ENCODE data around the gene PER1. TPM values are rescaled to one million over a fixed set of nuclear protein-coding genes. Genes with fewer than 3 reads are reported as not detected.

Gene PER1
- total and polyA plus RNA-seq, 2 of the 13 experiments (the other 11 are each of a cell fraction or from before 2014, with no cell fraction given), result 2.6 to 3.6 TPM

DNA sequence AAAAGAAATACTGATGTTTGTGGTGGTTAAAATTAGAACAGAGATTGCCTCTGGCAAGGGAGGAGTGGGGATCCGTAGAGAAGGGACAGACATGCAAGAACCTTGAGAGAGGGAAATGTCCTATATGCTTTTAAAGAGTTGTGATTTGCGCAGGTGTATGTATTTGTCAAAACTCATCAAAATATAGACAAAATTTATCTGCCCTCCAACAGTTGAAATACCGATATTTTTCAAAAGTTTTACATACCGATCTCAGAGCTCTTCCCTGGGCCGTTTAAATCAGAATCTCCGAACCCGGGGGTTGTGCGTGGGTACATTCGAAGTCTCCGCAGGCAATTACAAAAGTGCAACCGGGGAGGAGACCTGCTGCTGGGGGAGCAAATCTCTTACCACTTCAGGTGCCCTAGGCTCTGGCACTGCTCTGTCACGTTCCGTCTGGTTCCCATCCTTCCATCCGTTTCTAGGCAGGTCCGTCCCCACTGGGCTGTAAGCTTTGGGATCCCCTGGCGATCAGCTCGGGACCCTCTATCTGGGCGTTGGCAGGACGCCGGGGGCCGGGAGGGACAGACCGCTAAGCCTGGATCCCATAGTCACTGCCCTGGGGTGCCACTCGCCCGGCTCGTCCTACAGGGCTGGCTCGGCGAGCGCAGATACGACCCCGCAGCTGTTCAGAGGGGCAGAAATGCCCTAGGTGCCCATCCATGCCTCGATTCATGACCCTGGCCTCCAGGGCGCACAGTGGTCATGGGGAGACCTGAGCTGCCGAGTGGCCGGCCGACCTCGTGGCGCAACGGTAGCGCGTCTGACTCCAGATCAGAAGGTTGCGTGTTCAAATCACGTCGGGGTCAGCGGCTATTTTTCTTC lies 33.6 kb upstream of the PER1 start (continued):
- TF ChIP-seq HDAC6 (IDR thresholded peaks at IDR 0.05; ENCODE audit: low read depth, low read length), result no peak
- TF ChIP-seq CCAR2 (optimal IDR thresholded peaks at IDR 0.05; ENCODE audit: low read depth, low read length), result no peak
- no peak for TF ChIP-seq ZNF17 (CRISPR knock-in tag; IDR thresholded peaks at IDR 0.05)
- TF ChIP-seq, protein P1, sequence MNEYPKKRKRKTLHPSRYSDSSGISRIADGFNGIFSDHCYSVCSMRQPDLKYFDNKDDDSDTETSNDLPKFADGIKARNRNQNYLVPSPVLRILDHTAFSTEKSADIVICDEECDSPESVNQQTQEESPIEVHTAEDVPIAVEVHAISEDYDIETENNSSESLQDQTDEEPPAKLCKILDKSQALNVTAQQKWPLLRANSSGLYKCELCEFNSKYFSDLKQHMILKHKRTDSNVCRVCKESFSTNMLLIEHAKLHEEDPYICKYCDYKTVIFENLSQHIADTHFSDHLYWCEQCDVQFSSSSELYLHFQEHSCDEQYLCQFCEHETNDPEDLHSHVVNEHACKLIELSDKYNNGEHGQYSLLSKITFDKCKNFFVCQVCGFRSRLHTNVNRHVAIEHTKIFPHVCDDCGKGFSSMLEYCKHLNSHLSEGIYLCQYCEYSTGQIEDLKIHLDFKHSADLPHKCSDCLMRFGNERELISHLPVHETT (CRISPR knock-in tag; conservative IDR thresholded peaks at IDR 0.05), result no peak
- TF ChIP-seq, protein P2, sequence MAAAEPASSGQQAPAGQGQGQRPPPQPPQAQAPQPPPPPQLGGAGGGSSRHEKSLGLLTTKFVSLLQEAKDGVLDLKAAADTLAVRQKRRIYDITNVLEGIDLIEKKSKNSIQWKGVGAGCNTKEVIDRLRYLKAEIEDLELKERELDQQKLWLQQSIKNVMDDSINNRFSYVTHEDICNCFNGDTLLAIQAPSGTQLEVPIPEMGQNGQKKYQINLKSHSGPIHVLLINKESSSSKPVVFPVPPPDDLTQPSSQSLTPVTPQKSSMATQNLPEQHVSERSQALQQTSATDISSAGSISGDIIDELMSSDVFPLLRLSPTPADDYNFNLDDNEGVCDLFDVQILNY (CRISPR knock-in tag; conservative IDR thresholded peaks at IDR 0.05), result no peak
- no peak for TF ChIP-seq SMC3 (IDR thresholded peaks at IDR 0.05; ENCODE audit: low read length)
- no peak for TF ChIP-seq ZNF274 (CRISPR knock-in tag; IDR thresholded peaks at IDR 0.05)
- TF ChIP-seq, protein P3, sequence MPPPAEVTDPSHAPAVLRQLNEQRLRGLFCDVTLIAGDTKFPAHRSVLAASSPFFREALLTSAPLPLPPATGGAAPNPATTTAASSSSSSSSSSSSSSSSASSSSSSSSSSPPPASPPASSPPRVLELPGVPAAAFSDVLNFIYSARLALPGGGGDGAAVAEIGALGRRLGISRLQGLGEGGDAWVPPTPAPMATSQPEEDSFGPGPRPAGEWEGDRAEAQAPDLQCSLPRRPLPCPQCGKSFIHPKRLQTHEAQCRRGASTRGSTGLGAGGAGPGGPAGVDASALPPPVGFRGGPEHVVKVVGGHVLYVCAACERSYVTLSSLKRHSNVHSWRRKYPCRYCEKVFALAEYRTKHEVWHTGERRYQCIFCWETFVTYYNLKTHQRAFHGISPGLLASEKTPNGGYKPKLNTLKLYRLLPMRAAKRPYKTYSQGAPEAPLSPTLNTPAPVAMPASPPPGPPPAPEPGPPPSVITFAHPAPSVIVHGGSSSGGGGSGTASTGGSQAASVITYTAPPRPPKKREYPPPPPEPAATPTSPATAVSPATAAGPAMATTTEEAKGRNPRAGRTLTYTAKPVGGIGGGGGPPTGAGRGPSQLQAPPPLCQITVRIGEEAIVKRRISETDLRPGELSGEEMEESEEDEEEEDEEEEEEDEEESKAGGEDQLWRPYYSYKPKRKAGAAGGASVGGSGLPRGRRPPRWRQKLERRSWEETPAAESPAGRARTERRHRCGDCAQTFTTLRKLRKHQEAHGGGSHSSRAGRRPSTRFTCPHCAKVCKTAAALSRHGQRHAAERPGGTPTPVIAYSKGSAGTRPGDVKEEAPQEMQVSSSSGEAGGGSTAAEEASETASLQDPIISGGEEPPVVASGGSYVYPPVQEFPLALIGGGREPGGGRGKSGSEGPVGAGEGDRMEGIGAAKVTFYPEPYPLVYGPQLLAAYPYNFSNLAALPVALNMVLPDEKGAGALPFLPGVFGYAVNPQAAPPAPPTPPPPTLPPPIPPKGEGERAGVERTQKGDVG (CRISPR knock-in tag; IDR thresholded peaks at IDR 0.05; ENCODE audit: borderline replicate concordance), result no peak
- TF ChIP-seq MED13 (CRISPR knock-in tag; IDR thresholded peaks at IDR 0.05), result no peak
- TF ChIP-seq, protein P4, sequence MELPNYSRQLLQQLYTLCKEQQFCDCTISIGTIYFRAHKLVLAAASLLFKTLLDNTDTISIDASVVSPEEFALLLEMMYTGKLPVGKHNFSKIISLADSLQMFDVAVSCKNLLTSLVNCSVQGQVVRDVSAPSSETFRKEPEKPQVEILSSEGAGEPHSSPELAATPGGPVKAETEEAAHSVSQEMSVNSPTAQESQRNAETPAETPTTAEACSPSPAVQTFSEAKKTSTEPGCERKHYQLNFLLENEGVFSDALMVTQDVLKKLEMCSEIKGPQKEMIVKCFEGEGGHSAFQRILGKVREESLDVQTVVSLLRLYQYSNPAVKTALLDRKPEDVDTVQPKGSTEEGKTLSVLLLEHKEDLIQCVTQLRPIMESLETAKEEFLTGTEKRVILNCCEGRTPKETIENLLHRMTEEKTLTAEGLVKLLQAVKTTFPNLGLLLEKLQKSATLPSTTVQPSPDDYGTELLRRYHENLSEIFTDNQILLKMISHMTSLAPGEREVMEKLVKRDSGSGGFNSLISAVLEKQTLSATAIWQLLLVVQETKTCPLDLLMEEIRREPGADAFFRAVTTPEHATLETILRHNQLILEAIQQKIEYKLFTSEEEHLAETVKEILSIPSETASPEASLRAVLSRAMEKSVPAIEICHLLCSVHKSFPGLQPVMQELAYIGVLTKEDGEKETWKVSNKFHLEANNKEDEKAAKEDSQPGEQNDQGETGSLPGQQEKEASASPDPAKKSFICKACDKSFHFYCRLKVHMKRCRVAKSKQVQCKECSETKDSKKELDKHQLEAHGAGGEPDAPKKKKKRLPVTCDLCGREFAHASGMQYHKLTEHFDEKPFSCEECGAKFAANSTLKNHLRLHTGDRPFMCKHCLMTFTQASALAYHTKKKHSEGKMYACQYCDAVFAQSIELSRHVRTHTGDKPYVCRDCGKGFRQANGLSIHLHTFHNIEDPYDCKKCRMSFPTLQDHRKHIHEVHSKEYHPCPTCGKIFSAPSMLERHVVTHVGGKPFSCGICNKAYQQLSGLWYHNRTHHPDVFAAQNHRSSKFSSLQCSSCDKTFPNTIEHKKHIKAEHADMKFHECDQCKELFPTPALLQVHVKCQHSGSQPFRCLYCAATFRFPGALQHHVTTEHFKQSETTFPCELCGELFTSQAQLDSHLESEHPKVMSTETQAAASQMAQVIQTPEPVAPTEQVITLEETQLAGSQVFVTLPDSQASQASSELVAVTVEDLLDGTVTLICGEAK (IDR thresholded peaks at IDR 0.05), result no peak
- TF ChIP-seq, protein P4 (CRISPR knock-in tag; IDR thresholded peaks at IDR 0.05), result no peak
- no peak for TF ChIP-seq ZFP62 (CRISPR knock-in tag; IDR thresholded peaks at IDR 0.05)
- TF ChIP-seq NCOA1 (CRISPR knock-in tag; IDR thresholded peaks at IDR 0.05), result no peak
- 0 out of 2 replicates have a peak, but pooled peaks have one; percentile 33 for TF ChIP-seq YEATS4 (CRISPR knock-in tag; IDR thresholded peaks at IDR 0.05; ENCODE audit: borderline replicate concordance)
- no peak for TF ChIP-seq HMG20B (CRISPR knock-in tag; conservative IDR thresholded peaks at IDR 0.05)

Data from HepG2 (cell line).